ENCODE results near the gene LTA. TPM values are rescaled to one million over a fixed set of nuclear protein-coding genes. Genes with fewer than 3 reads are reported as not detected.

Gene LTA
- total and polyA plus RNA-seq, 9 donors: 0.17 to 1.3 (median 0.30) TPM; not detected in 5

- DNase-seq: peak in 2 of 5 donors; percentile 53 to 58
- Histone ChIP-seq H3K27ac (no peak overlapping the region), H3K9me3 (no peaks in the 10 kb centered on the region), H3K27me3 (no peaks in the 10 kb centered on the region), H3K4me1 (ENCODE audit: insufficient read depth) (no peaks in the 10 kb centered on the region), H3K36me3 (no peaks in the 10 kb centered on the region), H3K4me3 (no peak overlapping the region)
- intact Hi-C loops (cut with DNase I): no loop called here
- 62 to 70% (median 63%) methylated on average over 7 of the region's 7 CpGs for WGBS, 3 donors
- TF ChIP-seq EP300 (IDR thresholded peaks at IDR 0.05) (no peak), POLR2A (IDR thresholded peaks at IDR 0.05) (no peak), CTCF (IDR thresholded peaks at IDR 0.05) (no peak)
Measured at GRCh38 chr6:31559958-31560696, 12.0 kb upstream of the LTA start.

GRCh38 chr6:31560697-31561058 is 11.4 kb upstream of the LTA start:
- Histone ChIP-seq H3K9me3 (no peaks in the 10 kb centered on the region), H3K4me1 (ENCODE audit: insufficient read depth) (no peaks in the 10 kb centered on the region), H3K27me3 (no peaks in the 10 kb centered on the region), H3K36me3 (no peaks in the 10 kb centered on the region), H3K27ac (no peak overlapping the region), H3K4me3 (no peak overlapping the region)
- no peak for DNase-seq
- TF ChIP-seq EP300 (IDR thresholded peaks at IDR 0.05) (no peak), POLR2A (IDR thresholded peaks at IDR 0.05) (no peak), CTCF (IDR thresholded peaks at IDR 0.05) (no peak)
- intact Hi-C loops (cut with DNase I): no loop called here

GRCh38 chr6:31567531-31568370 is 4.3 kb upstream of the LTA start:
- DNase-seq: no peak
- H3K27ac ChIP-seq: no peak overlapping the region
- TF ChIP-seq POLR2A (IDR thresholded peaks at IDR 0.05) (no peak), EP300 (IDR thresholded peaks at IDR 0.05) (no peak), CTCF (IDR thresholded peaks at IDR 0.05) (no peak)
- intact Hi-C loops (cut with DNase I): no loop called here
- no peak overlapping the region for H3K4me3 ChIP-seq
- H3K27me3 ChIP-seq: no peaks in the 10 kb centered on the region
- H3K9me3 ChIP-seq: no peaks in the 10 kb centered on the region
- no peaks in the 10 kb centered on the region for H3K36me3 ChIP-seq
- H3K4me1 ChIP-seq (ENCODE audit: insufficient read depth): no peaks in the 10 kb centered on the region
- 25 to 43% (median 27%) methylated on average over 9 of the region's 9 CpGs for WGBS, 3 donors

GRCh38 chr6:31568537-31568961 is 3.5 kb upstream of the LTA start:
- H3K36me3 ChIP-seq: no peaks in the 10 kb centered on the region
- H3K9me3 ChIP-seq: no peaks in the 10 kb centered on the region
- TF ChIP-seq POLR2A (IDR thresholded peaks at IDR 0.05) (no peak), EP300 (IDR thresholded peaks at IDR 0.05) (no peak), CTCF (IDR thresholded peaks at IDR 0.05) (no peak)
- no peaks in the 10 kb centered on the region for H3K4me1 ChIP-seq (ENCODE audit: insufficient read depth)
- H3K4me3 ChIP-seq: no peak overlapping the region
- no peak overlapping the region for H3K27ac ChIP-seq
- DNase-seq: no peak
- no peaks in the 10 kb centered on the region for H3K27me3 ChIP-seq
- WGBS, 3 donors: 63 to 78% (median 72%) methylated on average over 3 of the region's 3 CpGs
- intact Hi-C loops (cut with DNase I): no loop called here

Data from ovary (tissue), 9 donors.